ENCODE measurements around the gene ZNF319. TPM values are rescaled to one million over a fixed set of nuclear protein-coding genes. Genes with fewer than 3 reads are reported as not detected.
A peak's percentile ranks its signal among the peaks of the same experiment; 100 is the strongest.

The ZNF319 gene
- total RNA-seq, 2 experiments from 2014 or later = 5.6 to 7.0 TPM

DNA sequence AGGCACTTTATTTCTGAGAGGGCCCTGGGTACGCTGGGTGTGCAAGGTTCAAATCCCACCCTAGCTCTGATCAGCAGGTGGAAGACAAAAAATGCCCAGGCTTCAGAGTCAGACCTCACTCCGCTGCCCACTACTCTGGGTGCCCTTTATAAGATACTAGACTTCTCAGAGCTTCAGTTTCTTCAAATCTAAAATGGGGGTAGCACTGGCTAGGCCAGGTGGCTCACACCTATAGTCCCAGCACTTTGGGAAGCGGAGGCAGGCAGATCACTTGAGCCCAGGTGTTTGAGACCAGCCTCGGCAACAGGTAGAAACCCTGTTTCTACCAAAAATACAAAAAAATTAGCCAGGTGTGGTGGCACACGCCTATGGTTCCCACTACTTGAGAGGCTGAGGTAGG, 2.5 kb upstream of the ZNF319 start:
- ChIA-PET CTCF (interaction anchor here (1.6 kb wide), 1 partner anchor 8 kb away, joined by 3 read pairs; no protein-coding TSS in a partner anchor), POLR2A (no interaction called here)
- Mint-ChIP-seq H3K36me3 (ENCODE audit: low read depth) (peaks cover 20% of the 10 kb centered on the region), H3K27ac (no peak overlapping the region), H3K4me3 (peak overlapping the region; percentile 90), H3K9me3 (no peaks in the 10 kb centered on the region), H3K4me1 (ENCODE audit: low read depth) (peaks cover 31% of the 10 kb centered on the region), H3K27me3 (no peaks in the 10 kb centered on the region)
- DNase-seq = no peak
- no peak for ATAC-seq
- intact Hi-C loops (cut with micrococcal nuclease) = loop anchor here (5.0 kb wide), 1 partner anchor 106 kb away; no protein-coding TSS in a partner anchor
- no peak for TF ChIP-seq CTCF (IDR thresholded peaks at IDR 0.05)

GRCh38 chr16:58002416-58002800, 1.9 kb upstream of the ZNF319 start:
- POLR2A ChIA-PET = no interaction called here
- peak overlapping the region; percentile 90 for H3K4me3 Mint-ChIP-seq

GRCh38 chr16:58001781-58002415, 1.4 kb upstream of the ZNF319 start:
- Mint-ChIP-seq H3K4me1 (ENCODE audit: low read depth) (peaks cover 38% of the 10 kb centered on the region), H3K9me3 (no peaks in the 10 kb centered on the region), H3K36me3 (ENCODE audit: low read depth) (peaks cover 20% of the 10 kb centered on the region), H3K27me3 (no peaks in the 10 kb centered on the region), H3K27ac (peak overlapping the region; percentile 89), H3K4me3 (peak overlapping the region; percentile 90)
- intact Hi-C loops (cut with micrococcal nuclease) = loop anchor here (5.0 kb wide), 1 partner anchor 105 kb away; no protein-coding TSS in a partner anchor
- TF ChIP-seq CTCF (IDR thresholded peaks at IDR 0.05) = no peak
- ChIA-PET CTCF (interaction anchor here (0.9 to 3.5 kb wide), 5 partner anchors 9 to 426 kb away, joined by 3 to 17 read pairs (median 5); partner anchors contain the start of gene CFAP20), POLR2A (interaction anchor here (0.8 to 1.1 kb wide), 2 partner anchors 128 to 541 kb away, joined by 3 read pairs; partner anchors contain the start of gene CFAP20)
- ATAC-seq = no peak
- DNase-seq = no peak

More at GRCh38 chr16:58002416-58002800, 1.9 kb upstream of the ZNF319 start:
- CTCF ChIA-PET = interaction anchor here (0.9 to 1.6 kb wide), 3 partner anchors 8 to 103 kb away, joined by 3 to 5 read pairs (median 4); no protein-coding TSS in a partner anchor
- no peak for DNase-seq
- no peak for TF ChIP-seq CTCF (IDR thresholded peaks at IDR 0.05)
- intact Hi-C loops (cut with micrococcal nuclease) = loop anchor here (5.0 kb wide), 1 partner anchor 105 kb away; no protein-coding TSS in a partner anchor
- Mint-ChIP-seq H3K36me3 (ENCODE audit: low read depth) (peaks cover 21% of the 10 kb centered on the region), H3K27me3 (no peaks in the 10 kb centered on the region), H3K4me1 (ENCODE audit: low read depth) (peaks cover 36% of the 10 kb centered on the region), H3K27ac (no peak overlapping the region), H3K9me3 (no peaks in the 10 kb centered on the region)
- ATAC-seq = no peak

GRCh38 chr16:58000706-58001676, 519 bp upstream of the ZNF319 start, which contains the start of gene USB1:
Gene USB1 (plus strand): TSS chr16:58001407. CDS start chr16:58001484, 77 bp downstream.
- ATAC-seq (peak; percentile 82), DNase-seq (peak; percentile 83)
- no peaks in the 10 kb centered on the region for H3K27me3 Mint-ChIP-seq
- H3K36me3 Mint-ChIP-seq (ENCODE audit: low read depth) = peaks cover 16% of the 10 kb centered on the region
- ChIA-PET CTCF (interaction anchor here (1.0 to 4.3 kb wide), 9 partner anchors 9 to 425 kb away, joined by 3 to 36 read pairs (median 4); partner anchors contain the start of gene CFAP20), POLR2A (interaction anchor here (0.5 to 2.4 kb wide), 7 partner anchors 100 to 542 kb away, joined by 3 to 7 read pairs (median 3); partner anchors contain the start of genes CFAP20 and KATNB1)
- intact Hi-C loops (cut with micrococcal nuclease) = loop anchor here (5.0 kb wide), 1 partner anchor 104 kb away; no protein-coding TSS in a partner anchor
- TF ChIP-seq CTCF (IDR thresholded peaks at IDR 0.05) = peak; percentile 67
- H3K9me3 Mint-ChIP-seq = no peaks in the 10 kb centered on the region
- H3K4me1 Mint-ChIP-seq (ENCODE audit: low read depth) = peaks cover 40% of the 10 kb centered on the region
- peak within 1 kb of the TSS; percentile 89 for H3K27ac Mint-ChIP-seq
- peak within 1 kb of the TSS; percentile 90 for H3K4me3 Mint-ChIP-seq
